Natural killer cell (primary cell): Measurements from ENCODE around the gene RPL35. TPM values are rescaled to one million over a fixed set of nuclear protein-coding genes. Genes with fewer than 3 reads are reported as not detected.

Source experiments
- ATAC-seq, 3 donors: fragments of 150-1000 bp in 2 of 3; fragments of 200-7000 bp in 1 of 3; cut with Tn5 transposase; 1 replicate in 1 of 3; 2 replicates in 2 of 3; pipeline ENCODE4 v1.10.0; 2021; ENCODE audit warnings: mild to moderate bottlenecking in 2 of 3, moderate library complexity in 2 of 3
- DNase-seq, 2 donors: peaks; one replicate each; pipeline versions ENCODE4 v3.0.0 to v3.0.0-alpha.2; 2013 to 2021; ENCODE audit warnings: mixed read lengths in 1 of 2
- H3K27ac ChIP-seq: one replicate; pipeline ENCODE4 v1.5.1; 2013; ENCODE audit warnings: mild to moderate bottlenecking, low read length
- H3K27me3 ChIP-seq: one replicate; pipeline ENCODE4 v1.6.1; 2013; ENCODE audit warnings: low read length; ENCODE audit not compliant: control insufficient read depth, insufficient read depth
- H3K36me3 ChIP-seq: one replicate; pipeline ENCODE4 v1.6.1; 2013; ENCODE audit warnings: low read length; ENCODE audit not compliant: control insufficient read depth, insufficient read depth
- H3K4me1 ChIP-seq: one replicate; pipeline ENCODE4 v1.6.1; 2013; ENCODE audit warnings: low read length; ENCODE audit not compliant: control insufficient read depth, insufficient read depth
- H3K4me3 ChIP-seq: one replicate; pipeline ENCODE4 v1.5.1; 2013; ENCODE audit warnings: low read length
- H3K9me3 ChIP-seq: one replicate; pipeline ENCODE4 v1.6.1; 2013; ENCODE audit warnings: low read length; ENCODE audit not compliant: control insufficient read depth, insufficient read depth
- H3K27ac Mint-ChIP-seq, 2 donors: one replicate each; pipeline ENCODE4 v1.8.0; 2022; ENCODE audit warnings: mild to moderate bottlenecking in 2 of 2, mixed read lengths in 2 of 2, moderate library complexity in 1 of 2
- H3K27me3 Mint-ChIP-seq, 2 donors: one replicate each; pipeline ENCODE4 v1.8.0; 2022; ENCODE audit warnings: low read depth in 2 of 2, mixed read lengths in 2 of 2
- H3K36me3 Mint-ChIP-seq: one replicate; pipeline ENCODE4 v1.8.0; 2022; ENCODE audit warnings: mixed read lengths
- H3K4me1 Mint-ChIP-seq, 2 donors: one replicate each; pipeline ENCODE4 v1.8.0; 2022; ENCODE audit warnings: mixed read lengths in 2 of 2
- H3K4me3 Mint-ChIP-seq: one replicate; pipeline ENCODE4 v1.8.0; 2022; ENCODE audit warnings: mild to moderate bottlenecking, moderate library complexity, mixed read lengths
- H3K9me3 Mint-ChIP-seq, 2 donors: one replicate each; pipeline ENCODE4 v1.8.0; 2022; ENCODE audit warnings: mixed read lengths in 2 of 2
- CTCF ChIP-seq: fragments of 200-600 bp; IDR thresholded peaks from one replicate; pipeline ENCODE4 v1.8.0; 2022; ENCODE audit warnings: antibody characterized with exemption
- WGBS: methylation state at CpG from one replicate; pipeline ENCODE4 v1.1.7; 2013; ENCODE audit warnings: missing lambda C conversion rate; ENCODE audit not compliant: insufficient coverage; 5-methylcytosine and 5-hydroxymethylcytosine counted together
- intact Hi-C: fragments of 100-400 bp; cut with micrococcal nuclease; formaldehyde crosslinking; loops from one replicate; pipeline ENCODE4 v1.14.2; 2022
- total RNA-seq, 4 donors: library from RNA; stranded (reverse); fragments of 120-200 nt in 1 of 4; gene quantifications; one replicate each; pipeline versions ENCODE4 v1.2.3 to v1.2.4, GENCODE V29; 2013 to 2022

Gene RPL35
- total RNA-seq, 3 donors from 2014 or later (not counting 1 experiment from before 2014, with no cell fraction given): 716 to 896 (median 795) TPM

DNA sequence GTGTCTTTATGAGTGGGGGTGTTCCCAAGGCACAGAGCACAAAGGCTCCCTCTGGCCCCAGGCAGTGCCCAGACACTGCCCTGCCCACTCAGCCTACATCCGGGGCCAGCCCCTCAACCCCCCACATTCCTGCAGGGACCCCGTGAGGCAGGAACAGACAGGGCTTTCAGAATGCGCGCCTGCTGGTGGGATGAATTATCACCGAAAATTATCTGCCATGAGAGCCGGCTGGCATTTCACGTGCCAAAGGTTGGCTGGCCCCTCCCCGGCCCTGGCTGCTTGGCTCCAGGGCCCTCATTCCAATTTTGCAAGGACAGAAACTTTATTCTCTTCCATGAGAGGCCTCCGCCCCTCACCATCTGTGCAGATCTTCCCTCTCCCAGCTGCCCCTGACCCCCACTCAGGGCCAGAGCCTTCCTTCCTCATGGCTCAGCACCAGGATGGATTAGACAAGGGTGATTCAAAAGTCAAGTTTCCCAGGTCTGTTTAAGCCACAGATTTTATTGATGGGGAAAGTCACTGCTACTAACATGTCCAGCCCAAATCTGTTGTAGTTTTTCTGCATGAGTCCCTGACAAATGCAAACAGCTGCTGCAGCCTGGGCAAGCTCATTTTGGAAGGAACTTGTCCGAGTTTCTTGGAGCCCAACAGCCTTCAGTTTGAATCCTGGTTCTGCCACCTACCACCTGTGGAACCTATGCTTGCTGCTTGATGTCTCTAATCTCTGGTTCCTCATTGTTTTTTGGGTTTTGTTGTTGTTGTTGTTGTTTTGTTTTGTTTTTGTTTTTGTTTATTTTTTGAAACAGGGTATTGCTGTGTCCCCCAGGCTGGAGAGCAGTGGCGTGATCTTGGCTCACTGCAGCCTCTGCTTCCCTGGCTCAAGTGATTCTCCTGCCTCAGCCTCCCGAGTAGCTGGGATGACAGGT, 40.8 kb downstream of the RPL35 start:
- Histone ChIP-seq H3K27ac (no peak overlapping the region), H3K4me3 (no peak overlapping the region), H3K4me1 (no peaks in the 10 kb centered on the region), H3K36me3 (no peaks in the 10 kb centered on the region), H3K27me3 (no peaks in the 10 kb centered on the region), H3K9me3 (no peaks in the 10 kb centered on the region)
- intact Hi-C loops: no loop called here
- no peak for TF ChIP-seq CTCF
- 89% methylated on average over 12 of the region's 12 CpGs for WGBS
- no peaks in the 10 kb centered on the region for H3K36me3 Mint-ChIP-seq
- no peak for ATAC-seq
- no peaks in the 10 kb centered on the region for H3K9me3 Mint-ChIP-seq
- DNase-seq: no peak
- H3K27me3 Mint-ChIP-seq: peaks cover 0 to 6% of the 10 kb centered on the region in 2 donors
- H3K27ac Mint-ChIP-seq: no peak overlapping the region
- no peaks in the 10 kb centered on the region for H3K4me1 Mint-ChIP-seq
- H3K4me3 Mint-ChIP-seq: no peak overlapping the region

- no peak overlapping the region for H3K27ac ChIP-seq
- Mint-ChIP-seq H3K9me3 (no peaks in the 10 kb centered on the region), H3K4me3 (no peak overlapping the region), H3K27ac (no peak overlapping the region), H3K36me3 (no peaks in the 10 kb centered on the region), H3K27me3 (peaks cover 0 to 6% of the 10 kb centered on the region in 2 donors), H3K4me1 (no peaks in the 10 kb centered on the region)
- H3K4me1 ChIP-seq: no peaks in the 10 kb centered on the region
- WGBS: 53% methylated on average over 18 of the region's 18 CpGs
- intact Hi-C loops: no loop called here
- no peaks in the 10 kb centered on the region for H3K9me3 ChIP-seq
- H3K27me3 ChIP-seq: no peaks in the 10 kb centered on the region
- ATAC-seq: no peak
- no peak overlapping the region for H3K4me3 ChIP-seq
- no peak for DNase-seq
- H3K36me3 ChIP-seq: no peaks in the 10 kb centered on the region
- no peak for TF ChIP-seq CTCF
These were observed 43.1 kb downstream of the RPL35 start for GRCh38 chr9:124818431-124819281.

DNA sequence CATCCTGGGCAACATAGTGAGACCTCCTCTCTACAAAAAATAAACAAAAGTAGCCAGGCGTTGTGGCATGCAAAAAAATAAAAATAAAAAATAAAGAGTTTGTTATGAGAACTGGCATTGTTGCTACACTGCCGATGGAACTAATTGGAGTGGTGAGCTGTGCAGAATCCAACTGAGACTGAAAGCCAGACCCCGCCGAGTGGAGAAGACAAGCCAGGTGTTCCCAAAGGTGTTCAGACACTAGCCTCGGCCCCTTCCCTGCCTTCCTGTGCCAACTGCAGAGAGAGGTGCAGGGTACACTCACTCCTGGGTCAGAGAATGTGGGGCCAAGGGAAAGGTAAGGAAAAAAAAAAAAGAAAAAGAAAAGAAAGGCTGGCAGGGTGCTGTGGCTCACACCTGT, 46.2 kb downstream of the RPL35 start:
- ATAC-seq (no peak), DNase-seq (no peak)
- H3K27ac ChIP-seq: no peak overlapping the region
- no peaks in the 10 kb centered on the region for H3K9me3 ChIP-seq
- no peak overlapping the region for H3K4me3 ChIP-seq
- H3K27me3 ChIP-seq: no peaks in the 10 kb centered on the region
- H3K27ac Mint-ChIP-seq: no peak overlapping the region
- H3K36me3 ChIP-seq: no peaks in the 10 kb centered on the region
- H3K4me1 ChIP-seq: no peaks in the 10 kb centered on the region
- H3K27me3 Mint-ChIP-seq: peaks cover 0 to 2% of the 10 kb centered on the region in 2 donors
- H3K36me3 Mint-ChIP-seq: no peaks in the 10 kb centered on the region
- intact Hi-C loops: no loop called here
- no peaks in the 10 kb centered on the region for H3K4me1 Mint-ChIP-seq
- H3K4me3 Mint-ChIP-seq: no peak overlapping the region
- H3K9me3 Mint-ChIP-seq: no peaks in the 10 kb centered on the region
- no peak for TF ChIP-seq CTCF
- 94% methylated on average over 5 of the region's 5 CpGs for WGBS
